ENCODE measurements around the gene NLGN4Y. TPM values are rescaled to one million over a fixed set of nuclear protein-coding genes. Genes with fewer than 3 reads are reported as not detected.

Gene NLGN4Y
- total RNA-seq, 1 donor from 2014 or later, result 20.3 TPM

GRCh38 chrY:14824583-14824982 lies 300.3 kb downstream of the NLGN4Y start:
- no peak for DNase-seq (ENCODE audit: low read depth)
- no peak for TF ChIP-seq CTCF (conservative IDR thresholded peaks at IDR 0.05; ENCODE audit: low read depth, low read length)
- no peak overlapping the region for H3K4me3 ChIP-seq (ENCODE audit: low read depth, low read length)

GRCh38 chrY:14825728-14826127 lies 301.4 kb downstream of the NLGN4Y start:
- TF ChIP-seq CTCF (conservative IDR thresholded peaks at IDR 0.05; ENCODE audit: low read depth, low read length), result no peak
- no peak overlapping the region for H3K4me3 ChIP-seq (ENCODE audit: low read depth, low read length)
- no peak for DNase-seq (ENCODE audit: low read depth)

- no peak for DNase-seq (ENCODE audit: low read depth)
These were observed 304.2 kb downstream of the NLGN4Y start for GRCh38 chrY:14828531-14828930.

GRCh38 chrY:14829366-14829885 lies 305.1 kb downstream of the NLGN4Y start:
- DNase-seq (ENCODE audit: low read depth), result no peak
- TF ChIP-seq CTCF (conservative IDR thresholded peaks at IDR 0.05; ENCODE audit: low read depth, low read length), result no peak

More at GRCh38 chrY:14828531-14828930, 304.2 kb downstream of the NLGN4Y start:
- no peak for TF ChIP-seq CTCF (conservative IDR thresholded peaks at IDR 0.05; ENCODE audit: low read depth, low read length)
- no peak overlapping the region for H3K4me3 ChIP-seq (ENCODE audit: low read depth, low read length)

GRCh38 chrY:14834103-14835060 lies 310.1 kb downstream of the NLGN4Y start:
- TF ChIP-seq CTCF (conservative IDR thresholded peaks at IDR 0.05; ENCODE audit: low read depth, low read length), result no peak
- DNase-seq (ENCODE audit: low read depth), result peak; percentile 7
- H3K4me3 ChIP-seq (ENCODE audit: low read depth, low read length), result no peak overlapping the region

More at GRCh38 chrY:14829366-14829885, 305.1 kb downstream of the NLGN4Y start:
- H3K4me3 ChIP-seq (ENCODE audit: low read depth, low read length), result no peak overlapping the region

GRCh38 chrY:14837466-14837865 lies 313.1 kb downstream of the NLGN4Y start:
- TF ChIP-seq CTCF (conservative IDR thresholded peaks at IDR 0.05; ENCODE audit: low read depth, low read length), result no peak
- no peak overlapping the region for H3K4me3 ChIP-seq (ENCODE audit: low read depth, low read length)
- no peak for DNase-seq (ENCODE audit: low read depth)

All from epithelial cell of proximal tubule (primary cell).